ENCODE measurements around the gene ANK3.

The ANK3 gene

DNA sequence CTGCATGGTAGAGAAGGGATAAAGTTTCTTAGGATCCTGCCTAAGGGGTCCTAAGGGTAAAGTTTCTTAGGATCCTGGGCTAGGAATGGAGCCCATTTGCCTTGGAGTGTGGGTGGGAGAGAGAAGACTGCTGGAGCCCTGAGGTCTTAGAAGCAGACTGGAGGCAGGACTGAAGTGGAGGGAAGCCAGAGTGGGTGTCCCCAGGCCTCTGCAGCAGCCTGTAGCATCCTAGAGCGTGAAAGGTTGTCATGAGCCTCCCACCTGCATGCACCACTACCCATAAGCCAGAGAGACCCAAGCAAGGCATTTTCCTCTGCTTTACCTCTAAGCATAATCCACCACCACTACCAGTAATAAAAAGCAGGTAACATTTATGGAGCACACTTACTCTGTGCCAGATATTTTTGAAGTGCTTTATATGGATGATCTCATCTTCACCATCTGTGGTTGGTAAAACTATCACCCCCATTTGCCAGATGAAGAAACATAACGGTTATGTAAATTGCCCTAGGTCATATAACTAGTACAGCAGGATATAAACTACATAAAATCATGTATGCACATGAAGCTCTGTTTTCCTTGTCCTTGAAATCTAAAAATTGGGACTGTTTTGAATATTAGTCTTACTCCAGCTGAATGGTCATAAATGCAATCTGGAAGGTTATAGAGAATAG is 379.8 kb downstream of the ANK3 start:
- Histone ChIP-seq H3K4me3 (ENCODE audit: low read depth in 1 of 2, low read length in 2 of 2) (no peak overlapping the region), H3K27me3 (ENCODE audit: low read depth, low read length) (no peaks in the 10 kb centered on the region), H3K36me3 (ENCODE audit: control insufficient read depth in 1 of 2, insufficient read depth in 2 of 2, low read length in 2 of 2) (no peaks in the 10 kb centered on the region), H3K27ac (ENCODE audit: low read length) (no peak overlapping the region), H3K4me1 (ENCODE audit: control insufficient read depth in 1 of 2, insufficient read depth in 2 of 2, low read length in 2 of 2) (no peaks in the 10 kb centered on the region), H3K9me3 (ENCODE audit: control insufficient read depth in 1 of 2, low read length in 2 of 2) (no peaks in the 10 kb centered on the region)

- H3K36me3 ChIP-seq (ENCODE audit: control insufficient read depth in 1 of 2, insufficient read depth in 2 of 2, low read length in 2 of 2) = no peaks in the 10 kb centered on the region
Observed at GRCh38 chr10:60009276-60009675, 380.4 kb downstream of the ANK3 start.

DNA sequence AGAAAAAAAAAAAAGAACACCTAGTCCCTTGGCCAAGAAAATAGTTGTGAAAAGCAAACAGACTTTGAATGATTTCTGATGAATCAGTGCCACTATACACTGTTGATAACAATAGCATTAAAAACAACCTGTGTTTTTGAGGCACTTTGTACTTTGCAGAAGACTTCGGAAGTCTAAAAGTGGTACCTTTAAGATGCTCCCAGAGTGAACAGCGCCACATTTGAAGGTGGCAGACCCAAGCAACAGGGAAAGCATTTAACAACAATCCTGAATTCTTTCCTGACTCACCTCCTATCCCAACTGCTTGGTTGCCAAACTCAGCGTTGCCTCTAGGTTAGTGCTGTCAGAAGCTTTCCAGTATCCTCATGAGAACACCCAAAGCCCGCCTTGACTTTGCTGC is 380.9 kb downstream of the ANK3 start:
- no peaks in the 10 kb centered on the region for H3K4me1 ChIP-seq (ENCODE audit: control insufficient read depth in 1 of 2, insufficient read depth in 2 of 2, low read length in 2 of 2)
- H3K36me3 ChIP-seq (ENCODE audit: control insufficient read depth in 1 of 2, insufficient read depth in 2 of 2, low read length in 2 of 2) = no peaks in the 10 kb centered on the region
- no peak overlapping the region for H3K4me3 ChIP-seq (ENCODE audit: low read depth in 1 of 2, low read length in 2 of 2)
- H3K9me3 ChIP-seq (ENCODE audit: control insufficient read depth in 1 of 2, low read length in 2 of 2) = no peaks in the 10 kb centered on the region
- no peaks in the 10 kb centered on the region for H3K27me3 ChIP-seq (ENCODE audit: low read depth, low read length)
- H3K27ac ChIP-seq (ENCODE audit: low read length) = no peak overlapping the region

More at GRCh38 chr10:60009276-60009675, 380.4 kb downstream of the ANK3 start:
- no peaks in the 10 kb centered on the region for H3K4me1 ChIP-seq (ENCODE audit: control insufficient read depth in 1 of 2, insufficient read depth in 2 of 2, low read length in 2 of 2)
- no peak overlapping the region for H3K4me3 ChIP-seq (ENCODE audit: low read depth in 1 of 2, low read length in 2 of 2)
- no peaks in the 10 kb centered on the region for H3K9me3 ChIP-seq (ENCODE audit: control insufficient read depth in 1 of 2, low read length in 2 of 2)
- no peak overlapping the region for H3K27ac ChIP-seq (ENCODE audit: low read length)
- H3K27me3 ChIP-seq (ENCODE audit: low read depth, low read length) = no peaks in the 10 kb centered on the region

DNA sequence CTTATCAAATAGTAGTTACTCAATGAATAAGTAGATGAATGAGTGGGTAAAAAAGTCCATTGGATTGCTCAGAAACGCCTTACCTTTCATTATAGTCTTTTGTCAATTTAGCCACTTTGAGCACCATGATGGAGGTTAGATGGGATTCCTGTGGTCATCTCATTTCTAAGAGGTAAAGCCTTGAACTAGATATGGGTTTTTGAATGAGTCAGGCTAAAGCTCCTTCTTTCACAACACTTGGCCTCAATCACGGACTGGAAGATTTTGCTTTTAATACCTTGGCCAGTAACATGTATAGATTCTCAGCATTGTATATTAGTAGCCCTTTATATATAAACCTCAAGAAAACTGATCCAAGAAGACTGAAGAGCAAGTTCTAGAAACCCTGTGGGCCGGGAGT is 383.6 kb downstream of the ANK3 start:
- Histone ChIP-seq H3K27me3 (ENCODE audit: low read depth, low read length) (no peaks in the 10 kb centered on the region), H3K9me3 (ENCODE audit: control insufficient read depth in 1 of 2, low read length in 2 of 2) (no peaks in the 10 kb centered on the region), H3K27ac (ENCODE audit: low read length) (no peak overlapping the region), H3K4me3 (ENCODE audit: low read depth in 1 of 2, low read length in 2 of 2) (no peak overlapping the region), H3K4me1 (ENCODE audit: control insufficient read depth in 1 of 2, insufficient read depth in 2 of 2, low read length in 2 of 2) (no peaks in the 10 kb centered on the region), H3K36me3 (ENCODE audit: control insufficient read depth in 1 of 2, insufficient read depth in 2 of 2, low read length in 2 of 2) (no peaks in the 10 kb centered on the region)

DNA sequence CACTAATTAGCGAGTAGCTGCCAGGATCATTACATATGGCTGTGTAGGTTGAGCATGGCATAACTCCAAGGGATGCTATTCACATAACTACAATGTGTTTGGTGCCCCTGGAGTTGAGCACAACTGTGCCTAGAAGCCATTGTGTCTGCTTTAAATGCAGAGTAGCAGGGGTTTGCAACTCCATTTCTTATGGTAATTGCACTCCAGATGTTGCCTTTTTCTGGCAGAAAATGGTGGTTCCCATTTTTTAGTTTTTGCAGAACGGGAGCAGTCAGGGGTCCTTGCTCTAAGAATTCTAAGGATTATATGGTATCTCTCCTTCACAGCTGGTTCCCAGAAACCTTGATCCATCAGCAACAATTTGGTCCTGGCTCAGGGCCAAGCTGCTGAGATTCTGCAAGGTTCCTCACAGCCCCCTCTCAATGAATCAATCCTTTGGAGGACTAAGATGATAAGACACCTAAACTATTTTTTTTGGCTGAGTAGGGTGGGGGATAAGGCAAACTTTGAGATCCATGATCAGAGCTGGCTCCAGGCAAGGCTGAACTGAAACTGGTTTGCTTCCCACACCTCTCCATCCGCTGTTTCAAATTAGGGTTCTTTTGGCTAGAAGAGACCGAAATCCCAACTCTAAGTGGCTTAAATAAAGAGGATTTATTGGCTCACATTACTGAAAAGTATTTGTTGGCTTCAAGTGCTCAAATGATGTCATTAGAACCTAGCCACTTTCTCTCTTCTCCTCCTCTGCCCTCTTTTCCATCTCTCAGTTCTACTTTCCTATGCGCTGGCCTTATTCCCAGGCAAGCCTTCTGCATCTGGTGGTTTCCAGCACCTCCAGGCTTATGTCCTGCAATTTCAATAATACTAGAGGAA is 385.8 kb downstream of the ANK3 start:
- Histone ChIP-seq H3K9me3 (ENCODE audit: control insufficient read depth in 1 of 2, low read length in 2 of 2) (no peaks in the 10 kb centered on the region), H3K4me1 (ENCODE audit: control insufficient read depth in 1 of 2, insufficient read depth in 2 of 2, low read length in 2 of 2) (no peaks in the 10 kb centered on the region), H3K36me3 (ENCODE audit: control insufficient read depth in 1 of 2, insufficient read depth in 2 of 2, low read length in 2 of 2) (no peaks in the 10 kb centered on the region), H3K27ac (ENCODE audit: low read length) (no peak overlapping the region), H3K27me3 (ENCODE audit: low read depth, low read length) (no peaks in the 10 kb centered on the region), H3K4me3 (ENCODE audit: low read depth in 1 of 2, low read length in 2 of 2) (no peak overlapping the region)

GRCh38 chr10:60000747-60001146 is 388.9 kb downstream of the ANK3 start:
- Histone ChIP-seq H3K4me1 (ENCODE audit: control insufficient read depth in 1 of 2, insufficient read depth in 2 of 2, low read length in 2 of 2) (no peaks in the 10 kb centered on the region), H3K4me3 (ENCODE audit: low read depth in 1 of 2, low read length in 2 of 2) (no peak overlapping the region), H3K9me3 (ENCODE audit: control insufficient read depth in 1 of 2, low read length in 2 of 2) (no peaks in the 10 kb centered on the region), H3K27me3 (ENCODE audit: low read depth, low read length) (no peaks in the 10 kb centered on the region), H3K27ac (ENCODE audit: low read length) (no peak overlapping the region), H3K36me3 (ENCODE audit: control insufficient read depth in 1 of 2, insufficient read depth in 2 of 2, low read length in 2 of 2) (no peaks in the 10 kb centered on the region)

DNA sequence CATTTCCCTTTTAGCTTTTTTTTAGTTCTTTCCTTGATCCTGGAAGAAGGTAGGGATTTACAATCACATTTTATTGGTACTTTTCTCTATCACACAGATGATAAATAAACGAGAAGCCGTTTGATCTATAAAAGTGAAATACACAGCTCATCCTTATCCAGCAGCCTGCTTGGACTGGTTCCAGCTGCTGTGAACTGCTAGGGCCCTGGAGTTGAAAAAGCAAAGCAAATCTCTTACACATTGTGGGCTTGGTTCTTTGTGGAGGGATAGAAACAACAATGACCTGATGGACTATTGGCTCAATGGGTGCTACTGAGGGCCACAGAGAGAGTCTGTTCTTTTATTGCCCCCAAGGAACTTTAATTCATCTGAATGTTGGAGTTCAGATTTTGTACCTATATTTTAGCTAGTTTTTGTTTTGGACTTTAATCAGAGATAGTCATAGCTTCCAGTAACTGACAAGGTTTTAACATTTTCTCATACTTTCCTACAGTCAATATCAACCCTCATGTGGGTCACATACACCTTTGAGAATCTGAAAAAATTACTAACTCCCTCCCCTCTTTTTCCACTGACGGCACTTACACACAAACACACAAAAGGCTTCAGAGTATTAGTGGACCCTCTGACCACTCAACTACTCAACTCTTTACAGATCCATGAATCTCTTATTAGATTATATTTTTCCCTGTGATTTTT is 391.7 kb downstream of the ANK3 start:
- Histone ChIP-seq H3K9me3 (ENCODE audit: control insufficient read depth in 1 of 2, low read length in 2 of 2) (no peaks in the 10 kb centered on the region), H3K4me3 (ENCODE audit: low read depth in 1 of 2, low read length in 2 of 2) (no peak overlapping the region), H3K27me3 (ENCODE audit: low read depth, low read length) (no peaks in the 10 kb centered on the region), H3K4me1 (ENCODE audit: control insufficient read depth in 1 of 2, insufficient read depth in 2 of 2, low read length in 2 of 2) (no peaks in the 10 kb centered on the region), H3K27ac (ENCODE audit: low read length) (no peak overlapping the region), H3K36me3 (ENCODE audit: control insufficient read depth in 1 of 2, insufficient read depth in 2 of 2, low read length in 2 of 2) (no peaks in the 10 kb centered on the region)

DNA sequence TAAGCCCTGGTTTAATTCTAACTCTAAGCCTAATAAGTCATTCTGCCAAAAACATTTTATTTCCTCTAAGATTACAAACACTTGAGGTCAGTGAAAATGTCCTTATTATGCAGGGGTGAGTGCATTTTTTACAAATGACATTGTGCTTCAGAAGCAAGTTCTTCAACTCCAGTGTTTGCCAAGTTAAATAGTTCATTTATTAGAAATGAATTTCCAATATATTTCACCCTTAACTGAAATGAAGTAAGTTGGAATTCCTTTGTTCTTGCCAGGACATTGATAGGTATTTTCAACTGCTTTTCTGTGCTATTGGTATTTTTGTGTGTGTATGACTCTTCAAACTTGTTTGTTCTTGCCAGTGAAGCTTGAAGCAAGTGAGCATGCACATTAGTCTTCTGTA is 393.8 kb downstream of the ANK3 start:
- H3K9me3 ChIP-seq (ENCODE audit: control insufficient read depth in 1 of 2, low read length in 2 of 2) = no peaks in the 10 kb centered on the region
- H3K27ac ChIP-seq (ENCODE audit: low read length) = no peak overlapping the region
- no peaks in the 10 kb centered on the region for H3K27me3 ChIP-seq (ENCODE audit: low read depth, low read length)

GRCh38 chr10:59993931-59994330 is 395.7 kb downstream of the ANK3 start:
- H3K4me3 ChIP-seq (ENCODE audit: low read depth in 1 of 2, low read length in 2 of 2) = no peak overlapping the region
- no peaks in the 10 kb centered on the region for H3K9me3 ChIP-seq (ENCODE audit: control insufficient read depth in 1 of 2, low read length in 2 of 2)
- no peaks in the 10 kb centered on the region for H3K27me3 ChIP-seq (ENCODE audit: low read depth, low read length)
- H3K36me3 ChIP-seq (ENCODE audit: control insufficient read depth in 1 of 2, insufficient read depth in 2 of 2, low read length in 2 of 2) = no peaks in the 10 kb centered on the region
- H3K27ac ChIP-seq (ENCODE audit: low read length) = no peak overlapping the region
- no peaks in the 10 kb centered on the region for H3K4me1 ChIP-seq (ENCODE audit: control insufficient read depth in 1 of 2, insufficient read depth in 2 of 2, low read length in 2 of 2)

More for the DNA sequence above, 393.8 kb downstream of the ANK3 start:
- Histone ChIP-seq H3K4me3 (ENCODE audit: low read depth in 1 of 2, low read length in 2 of 2) (no peak overlapping the region), H3K4me1 (ENCODE audit: control insufficient read depth in 1 of 2, insufficient read depth in 2 of 2, low read length in 2 of 2) (no peaks in the 10 kb centered on the region), H3K36me3 (ENCODE audit: control insufficient read depth in 1 of 2, insufficient read depth in 2 of 2, low read length in 2 of 2) (no peaks in the 10 kb centered on the region)

DNA sequence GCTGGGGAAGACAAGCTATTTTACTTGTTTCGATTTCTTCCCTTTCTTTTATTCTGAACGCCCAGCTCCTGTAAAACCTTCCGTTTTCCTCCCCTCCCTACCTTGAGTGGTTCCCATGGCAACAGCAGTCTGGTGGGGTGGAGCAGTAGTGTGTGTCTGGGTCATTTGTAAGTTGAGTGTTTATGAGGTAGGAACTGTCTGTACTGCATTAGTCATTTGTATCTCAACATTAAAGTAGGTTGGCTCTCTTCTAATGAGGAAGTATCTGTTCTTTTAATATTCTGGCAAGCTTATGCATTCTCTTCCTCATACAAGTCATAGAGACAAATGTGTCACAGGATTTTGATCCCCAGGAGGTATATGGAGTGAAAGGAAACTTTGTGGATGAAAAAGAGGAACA is 398.0 kb downstream of the ANK3 start:
- H3K4me3 ChIP-seq (ENCODE audit: low read depth in 1 of 2, low read length in 2 of 2) = peak overlapping the region in 1 of 2 donors; percentile 17
- no peaks in the 10 kb centered on the region for H3K9me3 ChIP-seq (ENCODE audit: control insufficient read depth in 1 of 2, low read length in 2 of 2)
- H3K4me1 ChIP-seq (ENCODE audit: control insufficient read depth in 1 of 2, insufficient read depth in 2 of 2, low read length in 2 of 2) = no peaks in the 10 kb centered on the region
- peak overlapping the region; percentile 6 for H3K27ac ChIP-seq (ENCODE audit: low read length)
- H3K36me3 ChIP-seq (ENCODE audit: control insufficient read depth in 1 of 2, insufficient read depth in 2 of 2, low read length in 2 of 2) = no peaks in the 10 kb centered on the region
- no peaks in the 10 kb centered on the region for H3K27me3 ChIP-seq (ENCODE audit: low read depth, low read length)

- Histone ChIP-seq H3K4me1 (ENCODE audit: control insufficient read depth in 1 of 2, insufficient read depth in 2 of 2, low read length in 2 of 2) (no peaks in the 10 kb centered on the region), H3K27me3 (ENCODE audit: low read depth, low read length) (no peaks in the 10 kb centered on the region), H3K4me3 (ENCODE audit: low read depth in 1 of 2, low read length in 2 of 2) (peak overlapping the region in 1 of 2 donors; percentile 17), H3K9me3 (ENCODE audit: control insufficient read depth in 1 of 2, low read length in 2 of 2) (no peaks in the 10 kb centered on the region), H3K36me3 (ENCODE audit: control insufficient read depth in 1 of 2, insufficient read depth in 2 of 2, low read length in 2 of 2) (no peaks in the 10 kb centered on the region), H3K27ac (ENCODE audit: low read length) (no peak overlapping the region)
Observed at GRCh38 chr10:59991117-59991516, 398.6 kb downstream of the ANK3 start.

Measured in muscle layer of duodenum (tissue), 2 donors.